Left renal pelvis (tissue), 4 donors: ENCODE data around the gene DDX51. TPM values are rescaled to one million over a fixed set of nuclear protein-coding genes. Genes with fewer than 3 reads are reported as not detected.
"Not testable (repeated sequence)": the region's sequence is repeated elsewhere in the genome, so short reads cannot be mapped to it uniquely, and the experiment has no call there.

Experiments used
- DNase-seq, 4 donors: peaks; one replicate each; pipeline ENCODE4 v3.0.0-alpha.2; 2013; ENCODE audit warnings: low read depth in 4 of 4, low spot score in 3 of 4
- polyA plus RNA-seq, 4 donors: library from polyadenylated mRNA; unstranded; fragments of 120-200 nt; gene quantifications; one replicate each; pipeline ENCODE4 v1.2.1, GENCODE V29; 2013; ENCODE audit not compliant: insufficient read length in 4 of 4

The DDX51 gene
- polyA plus RNA-seq, 4 donors: 10.5 to 24.4 (median 16.3) TPM

- no peak for DNase-seq
Measured at GRCh38 chr12:132124766-132125425, 19.2 kb downstream of the DDX51 start.

- no peak for DNase-seq
Measured at GRCh38 chr12:132123970-132124765, 20.0 kb downstream of the DDX51 start.

- DNase-seq: no peak
Measured at GRCh38 chr12:132121283-132121682, 22.8 kb downstream of the DDX51 start.

- no peak for DNase-seq
Measured at GRCh38 chr12:132118876-132119275, 25.2 kb downstream of the DDX51 start.

GRCh38 chr12:132117558-132117875 is 26.6 kb downstream of the DDX51 start:
- no peak for DNase-seq

- DNase-seq: no peak
Measured at GRCh38 chr12:132116709-132117557, 27.2 kb downstream of the DDX51 start.

GRCh38 chr12:132115500-132115899 is 28.6 kb downstream of the DDX51 start:
- DNase-seq: no peak

- DNase-seq: no peak
Measured at GRCh38 chr12:132114667-132115066, 29.5 kb downstream of the DDX51 start.

GRCh38 chr12:132111654-132112304 is 32.3 kb downstream of the DDX51 start:
- DNase-seq: no peak

GRCh38 chr12:132110677-132111076 is 33.4 kb downstream of the DDX51 start:
- DNase-seq: no peak

- DNase-seq: no peak
Measured at GRCh38 chr12:132109741-132110140, 34.4 kb downstream of the DDX51 start.

GRCh38 chr12:132108211-132108832 is 35.8 kb downstream of the DDX51 start:
- DNase-seq: no peak

GRCh38 chr12:132106921-132107320 is 37.2 kb downstream of the DDX51 start:
- DNase-seq: no peak

GRCh38 chr12:132105467-132105866 is 38.7 kb downstream of the DDX51 start:
- no peak for DNase-seq

GRCh38 chr12:132103542-132104308 is 40.4 kb downstream of the DDX51 start:
- DNase-seq: no peak

- DNase-seq: not testable (repeated sequence)
Measured at GRCh38 chr12:132103072-132103471, 41.0 kb downstream of the DDX51 start.

- no peak for DNase-seq
Measured at GRCh38 chr12:132102297-132102696, 41.8 kb downstream of the DDX51 start.

GRCh38 chr12:132100306-132101065 is 43.6 kb downstream of the DDX51 start:
- no peak for DNase-seq

- DNase-seq: no peak
Measured at GRCh38 chr12:132099739-132100138, 44.4 kb downstream of the DDX51 start.
